HEK293 (cell line): ENCODE data around the gene RHOD.

ENCODE experiments used
- EGR2 ChIP-seq: fragments of 450-650 bp; formaldehyde crosslinking; IDR thresholded peaks from 2 replicates; pipeline ENCODE4 v1.5.1; 2016; ENCODE audit warnings: low read depth, missing biosample characterization, missing genetic modification characterization
- ELK4 ChIP-seq: IDR thresholded peaks from 2 replicates; pipeline ENCODE4 v1.6.1; 2011; ENCODE audit warnings: mild to moderate bottlenecking, low read depth, low read length, borderline replicate concordance

GRCh38 chr11:67051945-67052488 lies 4.6 kb upstream of the RHOD start:
- no peak for TF ChIP-seq ELK4
- TF ChIP-seq EGR2, result no peak
